ENCODE results near the gene MRPS25.

MRPS25 gene

DNA sequence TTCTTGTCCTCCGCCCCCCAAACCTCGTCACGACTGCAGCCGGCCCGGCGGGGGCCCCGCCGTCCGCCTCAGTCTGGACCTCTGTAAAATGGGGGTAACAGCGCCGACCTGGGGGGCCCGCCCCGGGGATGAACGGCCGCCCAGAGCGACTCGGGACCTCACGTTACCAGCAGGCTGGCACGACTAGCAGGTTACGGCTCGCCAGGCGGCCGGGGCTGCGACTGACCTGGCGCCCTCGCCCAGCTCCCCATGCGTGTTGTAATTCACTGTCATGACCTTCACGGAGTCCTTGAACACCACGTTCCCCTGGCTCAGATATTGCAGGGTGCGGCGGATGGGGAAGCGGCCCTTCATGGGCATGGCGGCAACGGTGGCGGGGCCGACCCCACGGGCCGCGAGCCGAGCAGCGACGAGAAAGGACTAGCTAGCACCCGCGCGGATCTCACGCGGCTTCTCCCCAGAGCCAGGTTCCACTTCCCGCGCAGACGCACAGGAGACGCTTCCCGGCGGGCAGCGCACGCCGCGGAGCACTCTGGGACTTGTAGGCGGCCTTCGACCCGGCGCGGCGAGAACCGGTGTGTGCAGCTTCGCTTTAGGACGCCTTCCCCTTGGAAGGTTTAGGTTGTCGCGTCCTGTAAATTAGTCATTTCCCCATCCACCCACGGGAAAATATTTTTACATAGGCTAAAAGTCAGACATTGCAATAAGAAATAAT, at the start of gene MRPS25:
MRPS25 (minus strand) TSS at position 481 of the 715 bp plus-strand sequence; CDS start at position 360, 121 bp downstream.
- peak; percentile 97 for DNase-seq

DNA sequence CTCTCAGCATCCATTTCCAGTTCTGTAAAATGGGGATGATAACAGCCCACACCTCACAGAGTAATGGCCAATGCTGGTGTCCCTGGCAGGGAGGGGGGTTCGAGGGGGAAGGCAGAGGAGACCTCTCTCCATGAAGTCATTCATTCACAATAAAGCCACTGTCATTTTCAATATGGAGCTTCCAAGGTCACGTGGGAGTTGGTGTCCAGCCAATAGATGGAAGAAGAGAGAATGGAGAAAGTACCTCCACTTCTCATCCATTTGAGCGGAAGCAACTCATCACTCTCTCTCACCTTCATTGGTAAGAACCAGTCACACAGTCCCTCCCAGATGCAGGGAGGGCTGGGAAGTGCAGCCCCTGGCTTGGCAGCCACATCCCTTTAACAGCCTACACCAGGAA, 48.8 kb upstream of the MRPS25 start:
- DNase-seq, result no peak

DNA sequence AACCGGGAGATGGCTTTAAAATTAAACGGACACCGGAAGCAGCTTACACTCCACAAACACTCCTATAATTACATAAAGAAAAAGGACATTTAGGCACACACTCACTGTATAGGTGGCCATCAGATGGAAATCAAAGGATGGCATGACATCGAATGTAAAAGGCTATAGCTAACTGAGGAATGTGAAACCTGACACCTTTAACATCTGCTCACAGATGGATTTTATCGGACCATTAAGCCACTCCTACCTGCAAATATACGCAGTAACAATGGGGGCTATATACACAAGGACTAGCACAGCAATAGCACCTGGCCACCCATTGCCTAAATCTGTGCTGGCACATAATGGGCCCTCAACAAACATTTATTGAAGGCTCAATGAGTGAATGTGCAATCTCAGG, 48.4 kb upstream of the MRPS25 start:
- no peak for DNase-seq

DNA sequence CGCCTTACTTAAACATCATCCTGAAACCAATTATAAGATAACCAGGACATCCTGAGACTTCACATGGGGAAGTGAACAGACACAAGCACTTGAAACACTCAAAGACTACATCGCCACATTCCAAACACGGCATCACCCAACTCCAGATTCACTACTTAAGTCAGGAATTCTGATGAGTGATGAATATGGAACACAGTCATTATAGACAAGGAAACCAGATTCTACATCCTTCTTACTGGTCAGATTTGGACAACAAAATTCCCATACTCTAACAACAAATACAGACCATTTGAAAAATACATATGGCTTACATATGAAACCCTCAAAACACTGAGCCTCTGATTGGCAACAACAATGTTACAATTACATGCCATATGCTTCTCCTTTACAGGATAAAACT, 46.9 kb upstream of the MRPS25 start:
- DNase-seq, result no peak

DNA sequence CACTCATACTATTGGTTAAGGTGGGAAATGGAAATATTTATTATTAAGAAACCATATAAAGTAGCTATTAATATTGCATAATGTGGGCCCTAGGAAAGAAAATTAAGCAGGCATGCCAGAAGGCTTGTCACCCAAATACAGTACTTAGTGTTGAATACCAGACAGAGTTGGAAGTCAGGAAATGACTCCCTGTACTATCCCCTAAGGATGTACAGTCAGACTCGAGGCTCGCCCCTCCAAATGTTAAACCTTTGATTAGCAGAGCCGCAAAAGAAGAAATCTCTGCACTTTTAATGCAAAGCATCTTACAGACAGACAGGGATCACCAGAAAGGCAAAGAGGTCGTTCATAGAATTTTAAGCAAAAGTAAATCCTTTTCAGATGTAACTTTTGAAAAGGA, 45.1 kb upstream of the MRPS25 start:
- DNase-seq, result no peak

DNA sequence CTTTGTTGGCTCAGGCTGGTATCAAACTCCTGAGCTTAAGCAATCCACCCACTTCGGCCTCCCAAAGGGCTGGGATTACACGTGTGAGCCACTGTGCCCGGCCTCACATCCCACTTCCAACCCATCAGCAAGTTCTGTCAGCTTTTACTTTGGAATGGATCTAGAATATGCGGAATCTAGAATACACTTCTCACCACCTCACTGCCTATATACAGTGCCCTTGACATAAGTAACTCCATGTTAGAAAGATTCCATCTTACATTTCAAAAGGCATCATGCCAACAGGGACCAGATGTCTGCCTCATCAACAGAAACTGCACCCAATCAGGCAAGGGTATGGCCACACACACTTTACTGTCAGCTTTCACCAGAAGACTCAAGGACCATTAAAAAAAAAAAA, 43.8 kb upstream of the MRPS25 start:
- DNase-seq, result no peak

DNA sequence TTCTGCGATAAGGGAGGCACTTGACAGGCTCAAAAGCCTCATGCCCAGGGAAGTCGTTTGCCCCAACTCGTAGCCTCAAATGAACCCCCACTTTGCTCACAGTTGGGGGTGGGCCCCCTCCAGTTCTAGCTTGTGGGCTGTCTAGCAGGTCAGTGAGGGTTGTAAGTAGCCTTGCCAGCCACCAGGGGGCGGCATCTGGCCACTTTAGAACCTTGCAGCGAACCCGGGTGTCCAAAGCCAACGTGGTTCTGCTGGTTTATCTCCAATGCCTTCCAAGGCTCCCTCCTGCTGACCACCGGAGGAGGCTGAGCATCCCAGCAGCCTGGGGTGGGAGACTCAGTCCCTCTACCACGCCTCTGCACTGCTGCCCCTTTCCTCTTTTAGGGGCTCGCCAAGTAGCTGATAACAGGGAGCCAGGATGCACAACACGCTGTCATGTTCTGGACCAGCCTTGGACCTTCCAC, 43.0 kb upstream of the MRPS25 start:
- peak; percentile 89 for DNase-seq

DNA sequence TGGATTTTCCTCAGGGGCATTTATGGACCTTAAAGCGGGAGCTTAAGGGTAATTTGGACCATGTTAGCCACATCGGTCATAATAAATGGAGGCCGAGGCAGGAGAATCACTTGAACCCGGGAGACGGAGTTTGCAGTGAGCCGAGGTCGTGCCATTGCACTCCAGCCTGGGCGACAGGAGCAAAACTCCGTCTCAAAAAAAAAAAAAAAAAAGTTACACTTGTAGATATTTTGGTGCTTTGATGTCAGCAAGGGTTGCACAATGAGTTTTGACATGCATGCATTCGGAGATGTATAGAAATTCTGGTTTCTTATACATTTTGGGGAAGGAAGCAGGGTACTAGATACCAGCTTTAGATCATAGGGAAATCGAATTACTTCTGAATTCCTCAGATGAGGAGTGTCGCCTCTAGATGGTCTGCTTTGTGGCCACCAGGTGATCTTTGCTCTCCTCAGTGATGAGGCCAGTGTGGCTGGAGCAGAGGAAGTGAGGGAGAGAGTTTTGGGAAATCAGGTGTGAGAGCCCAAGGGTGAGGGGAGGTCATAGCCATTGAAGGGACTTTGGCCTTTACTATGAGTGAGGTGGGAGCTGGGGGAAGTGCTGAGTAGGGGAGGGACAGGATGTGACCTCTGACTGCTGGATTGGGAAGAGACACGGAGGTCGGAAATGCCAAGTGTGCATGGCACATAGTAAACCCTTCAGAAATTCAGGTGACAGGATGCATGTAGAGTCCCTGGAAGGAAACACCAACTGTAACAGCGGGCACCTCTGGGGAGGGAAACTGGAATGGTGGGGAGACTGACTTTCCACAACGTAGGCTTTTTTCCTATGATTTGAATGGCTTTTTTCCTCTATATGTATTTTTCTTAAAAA, 42.2 kb upstream of the MRPS25 start:
- DNase-seq, result no peak

DNA sequence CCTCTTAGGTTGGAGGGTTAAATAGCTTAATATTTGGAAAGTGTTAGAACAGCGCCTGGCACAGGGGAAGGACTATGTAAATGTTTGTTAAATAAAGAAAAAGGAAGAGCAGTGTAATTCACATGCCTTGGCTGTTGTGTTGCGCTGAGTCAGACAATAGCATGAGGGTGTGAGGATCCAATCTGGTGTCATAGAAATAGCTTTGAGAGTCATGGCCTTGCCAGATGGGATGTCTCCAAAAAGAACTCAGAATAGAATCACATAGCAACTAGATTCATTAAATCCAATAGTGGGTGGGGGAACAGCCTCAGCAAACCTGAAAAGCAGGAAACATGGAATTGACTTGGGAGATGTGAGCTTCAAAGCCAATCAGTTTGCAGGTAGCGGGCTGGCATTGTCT, 37.7 kb upstream of the MRPS25 start:
- DNase-seq, result no peak

DNA sequence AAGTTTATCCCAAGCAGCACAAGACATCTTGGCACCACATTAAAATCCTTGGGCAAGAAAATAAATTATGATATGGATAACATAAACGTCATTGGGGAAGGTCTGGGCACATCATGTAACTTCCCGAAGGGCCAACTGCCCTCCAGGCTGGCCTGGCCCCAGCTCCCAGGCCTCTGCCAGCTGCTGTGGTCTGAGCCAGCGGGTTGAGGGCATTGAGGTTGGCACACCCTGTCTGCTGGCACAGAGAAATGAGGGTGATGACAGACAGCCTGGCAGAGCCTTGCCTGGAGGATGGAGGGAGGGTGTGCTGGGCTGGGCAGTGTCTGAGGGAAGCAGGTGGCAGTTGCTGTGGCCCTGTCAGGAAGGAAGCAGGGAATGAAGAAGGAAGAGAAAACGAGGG, 37.1 kb upstream of the MRPS25 start:
- peak; percentile 62 for DNase-seq

DNA sequence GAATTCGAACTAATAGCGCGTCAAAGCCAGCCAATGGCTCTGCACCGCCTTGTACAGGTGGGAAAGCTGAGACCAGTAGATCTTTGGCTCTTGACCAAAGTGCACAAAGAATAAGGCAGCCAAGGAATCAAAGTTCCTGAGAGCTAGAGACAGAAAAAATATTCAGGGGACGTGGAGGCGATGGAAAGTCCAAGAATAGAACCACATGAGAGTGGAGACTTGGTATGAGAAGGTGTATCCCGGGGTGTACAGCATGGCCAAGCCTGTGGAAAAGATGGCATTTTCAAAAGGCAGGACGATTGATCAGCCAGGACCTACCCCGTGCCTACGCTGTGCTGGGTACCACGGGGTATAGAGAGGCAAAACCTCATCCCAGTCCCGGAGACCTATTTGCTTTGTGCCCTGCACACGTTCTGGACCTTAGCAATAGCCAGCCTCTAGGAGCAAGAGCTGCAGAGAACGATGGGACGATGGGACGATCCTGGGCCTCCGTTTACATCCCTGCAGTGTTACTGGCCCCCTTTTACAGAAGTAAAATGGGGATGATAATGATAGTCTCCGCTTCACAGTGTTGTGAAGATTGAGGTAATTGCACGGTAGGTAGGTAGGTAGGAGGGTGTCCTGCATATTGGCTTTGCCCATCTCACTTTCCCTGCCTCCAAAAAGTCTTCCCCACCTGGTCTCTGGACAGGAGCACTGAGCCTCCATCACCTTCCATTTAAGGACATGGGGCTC, 34.4 kb upstream of the MRPS25 start:
- DNase-seq, result no peak

DNA sequence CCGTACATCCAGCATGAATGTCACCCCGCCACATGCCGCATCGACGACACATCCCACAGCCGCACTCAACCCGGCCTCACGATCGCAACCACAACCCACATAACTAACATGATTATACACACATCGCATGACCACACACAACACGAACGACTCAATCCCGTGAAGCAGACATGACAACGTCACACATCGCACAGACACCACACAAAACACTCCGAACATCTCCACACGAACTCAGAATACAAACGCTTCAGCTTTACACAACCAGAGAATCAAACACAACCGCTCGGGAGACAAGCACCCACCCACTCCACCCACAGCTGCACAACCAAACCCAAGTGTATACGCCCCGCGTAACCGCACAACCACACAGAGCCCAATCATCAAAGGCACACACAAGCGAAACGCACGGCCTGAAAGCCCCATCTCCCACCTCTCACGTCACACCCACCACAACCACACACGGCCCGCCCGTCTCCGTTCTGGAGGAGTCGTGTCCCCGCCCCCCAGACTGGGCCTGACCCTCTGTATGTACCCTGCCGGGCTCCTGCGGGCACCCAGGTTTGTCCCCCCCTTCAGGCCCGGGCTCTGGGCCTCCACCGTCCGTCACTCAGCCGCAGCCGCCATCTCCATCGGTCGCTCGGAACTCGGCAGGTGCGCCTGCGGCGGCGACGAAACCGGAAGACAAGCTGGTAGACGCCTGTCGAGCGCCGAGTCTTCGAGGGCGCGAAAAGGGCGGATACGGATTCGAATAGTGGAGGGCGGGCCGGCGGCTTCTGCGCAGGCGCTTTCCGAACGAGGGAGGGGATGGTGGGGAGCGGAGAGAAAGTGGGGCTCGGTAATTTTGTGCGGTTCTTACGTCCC, 33.6 kb upstream of the MRPS25 start, which contains the start of gene RBSN:
RBSN (minus strand) TSS at position 646 of the 861 bp plus-strand sequence. CDS start 3,028 bp downstream, outside the sequence.
- peak; percentile 98 for DNase-seq

DNA sequence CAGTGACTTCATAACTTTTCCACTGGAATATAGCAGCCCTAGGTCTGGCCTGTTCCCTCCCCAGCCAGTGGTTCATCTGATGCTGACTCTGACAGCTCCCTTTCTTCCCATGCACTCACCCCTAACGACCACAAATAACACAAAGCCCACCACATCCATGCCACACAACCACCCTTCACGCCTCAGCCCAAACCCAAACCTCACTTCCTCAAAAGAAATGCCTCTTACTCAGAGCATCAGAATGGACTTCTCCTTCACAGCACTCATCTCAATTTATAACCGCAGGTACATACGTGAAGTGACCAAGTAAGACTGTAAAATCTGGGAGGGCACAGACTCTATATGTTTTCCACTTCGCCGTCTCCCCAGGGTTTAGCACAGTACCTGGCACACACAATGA, 32.8 kb upstream of the MRPS25 start:
- peak; percentile 70 for DNase-seq

DNA sequence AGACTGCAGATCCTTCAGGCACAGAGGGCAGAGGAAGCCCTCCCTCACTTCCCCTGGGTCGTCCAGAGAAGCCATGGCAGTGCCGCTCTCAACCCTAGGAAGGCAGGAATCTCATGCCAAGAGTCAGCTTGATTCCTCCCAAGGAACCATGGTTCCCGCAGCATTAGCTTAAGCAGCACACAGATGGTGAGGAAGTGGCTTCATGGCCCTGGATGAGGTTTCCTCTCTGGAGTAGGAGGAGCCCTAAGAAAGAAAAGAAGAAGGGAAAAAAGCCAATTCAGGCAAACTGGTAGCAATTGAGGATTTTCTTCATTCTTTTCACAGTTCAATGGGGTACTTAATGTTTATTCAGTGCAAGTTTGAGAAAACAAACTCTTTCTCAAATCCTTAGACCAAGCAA, 30.9 kb upstream of the MRPS25 start:
- no peak for DNase-seq

DNA sequence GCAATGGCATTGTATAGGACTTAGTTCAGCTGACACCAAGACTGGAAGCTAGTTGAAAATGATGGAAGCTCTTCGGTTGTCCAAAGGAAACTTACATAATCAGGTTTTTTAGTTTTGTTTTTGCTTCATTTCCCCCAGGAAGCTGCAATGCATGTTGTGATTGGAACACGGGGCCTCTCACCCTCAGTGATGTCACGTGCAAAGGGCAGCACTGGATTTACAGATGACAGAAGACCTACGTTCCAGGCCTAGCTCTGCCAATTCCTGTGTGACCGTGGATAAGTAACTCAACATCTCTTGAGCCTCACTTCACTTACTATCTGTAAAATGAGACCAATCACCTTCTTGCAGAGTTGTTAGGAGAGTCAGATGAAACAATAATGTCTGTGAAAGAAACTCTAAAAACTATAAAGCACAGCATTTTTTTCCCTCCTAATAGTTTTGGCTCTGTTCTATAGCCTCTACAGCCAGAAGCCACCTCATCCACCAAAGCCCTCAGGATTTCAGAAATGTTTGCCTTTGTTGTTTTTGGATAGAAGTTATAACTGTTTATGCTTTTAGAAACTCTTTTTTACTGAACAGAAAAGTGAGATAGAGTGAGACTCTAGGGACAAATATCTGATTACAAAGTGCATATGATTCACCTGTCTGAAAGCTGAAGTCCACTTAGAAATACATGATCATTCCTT, 29.2 kb upstream of the MRPS25 start:
- no peak for DNase-seq

DNA sequence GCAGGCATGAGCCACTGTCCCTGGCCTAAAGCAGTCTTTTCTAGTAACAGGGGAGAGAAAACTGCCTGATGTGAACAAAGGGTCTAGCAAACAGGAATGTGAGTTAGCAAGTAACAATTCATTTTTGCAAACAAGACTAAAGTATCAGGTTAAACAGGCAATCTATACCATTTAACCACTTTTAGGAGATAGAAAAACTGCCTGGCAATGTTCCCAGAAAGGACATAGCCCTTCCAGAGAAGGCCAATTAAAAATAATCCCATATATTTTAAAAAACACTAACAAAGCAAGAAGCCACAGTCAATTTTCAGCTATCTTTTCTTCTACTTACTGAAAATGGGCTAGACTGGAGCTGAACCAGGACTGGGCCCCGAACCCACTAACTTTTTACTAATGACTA, 27.6 kb upstream of the MRPS25 start:
- peak; percentile 60 for DNase-seq

DNA sequence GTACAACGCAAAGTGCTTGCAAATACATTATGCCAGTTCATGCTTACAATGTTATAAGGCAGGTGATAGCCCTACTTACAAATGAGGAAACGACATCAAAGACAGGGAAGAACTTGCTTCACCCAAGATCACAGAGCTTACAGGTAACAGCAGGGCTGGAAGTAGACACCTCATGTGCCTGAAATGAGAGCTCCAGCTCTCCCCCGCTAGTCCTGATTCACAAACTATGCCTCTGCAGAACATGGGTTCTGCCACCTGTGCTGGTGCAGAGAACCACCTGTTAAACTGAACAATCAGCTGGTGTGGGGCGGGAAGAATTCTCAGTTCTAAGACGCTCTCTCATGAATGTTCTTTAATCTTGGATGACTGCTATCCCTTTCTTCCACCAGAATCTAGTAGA, 26.5 kb upstream of the MRPS25 start:
- DNase-seq, result no peak

DNA sequence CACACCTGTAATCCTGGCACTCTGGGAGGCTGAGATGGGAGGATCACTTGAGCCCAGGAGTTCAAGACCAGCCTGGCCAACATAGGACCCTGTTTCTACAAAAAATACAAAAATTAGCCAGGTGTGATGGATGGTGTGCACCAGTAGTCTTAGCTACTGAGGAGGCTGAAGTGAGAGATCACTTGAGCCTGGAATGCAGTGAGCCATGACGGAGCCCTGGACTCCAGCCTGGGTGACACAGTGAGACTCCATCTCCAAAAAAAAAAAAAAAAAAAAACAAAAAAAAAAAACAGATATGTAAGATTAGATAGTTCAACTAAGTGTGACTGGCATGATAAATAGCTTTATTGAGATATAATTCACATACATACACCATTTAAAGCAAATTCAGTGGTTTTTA, 24.1 kb upstream of the MRPS25 start:
- no peak for DNase-seq

DNA sequence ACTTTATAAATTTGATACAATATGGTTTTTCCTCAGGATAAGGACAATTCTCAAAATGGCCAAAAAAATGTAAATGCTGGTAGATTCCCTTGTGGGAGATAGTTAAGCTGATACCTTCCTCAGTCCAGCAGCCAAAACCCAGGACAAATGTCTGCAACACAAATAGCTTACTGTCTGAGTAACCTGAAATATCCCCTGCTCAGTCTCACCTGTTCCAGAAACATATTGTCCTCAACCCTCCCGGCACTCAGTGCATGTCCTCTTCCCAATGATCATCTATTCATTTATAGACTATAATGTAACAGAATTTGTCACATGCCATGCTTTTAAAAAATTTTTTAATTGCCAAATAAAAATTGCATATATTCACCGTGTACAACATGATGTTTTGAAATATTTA, 21.6 kb upstream of the MRPS25 start:
- DNase-seq, result no peak

DNA sequence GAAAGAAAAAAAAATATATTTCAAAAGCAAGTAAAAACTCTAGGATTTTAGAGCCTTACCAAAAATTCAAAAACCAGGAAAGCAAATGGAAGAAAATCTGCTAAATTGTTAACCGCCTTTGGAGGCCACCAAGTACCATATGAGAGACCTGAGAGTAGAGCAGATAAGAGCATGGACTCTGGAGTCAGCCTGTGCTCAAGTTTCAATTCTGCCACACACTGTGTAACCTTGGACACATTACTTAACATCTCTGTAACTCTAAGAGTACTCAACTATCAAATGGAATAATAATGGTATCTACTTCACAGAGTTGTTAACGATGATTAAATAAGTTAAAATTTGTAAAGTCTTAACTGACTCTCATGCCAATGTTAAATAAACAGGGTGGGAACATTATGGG, 21.1 kb upstream of the MRPS25 start:
- no peak for DNase-seq

DNA sequence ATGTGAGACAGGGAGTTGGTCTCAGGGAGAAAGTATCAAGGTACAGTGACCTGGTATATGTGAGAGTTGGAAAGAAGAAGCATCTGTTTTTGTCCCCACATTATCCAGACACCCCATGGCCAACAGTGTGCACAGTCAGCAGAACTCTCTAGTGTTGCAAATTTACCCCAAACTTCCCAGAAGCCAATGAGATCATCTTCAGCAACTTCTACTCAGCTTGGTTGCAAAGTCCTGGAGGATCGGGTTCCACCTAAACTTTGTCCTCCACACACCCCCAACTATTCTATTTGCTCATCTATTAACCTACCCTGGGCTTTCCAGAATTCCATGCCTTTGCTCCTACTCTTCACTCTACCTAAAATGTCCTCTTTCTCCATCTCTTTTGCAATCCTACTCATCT, 18.1 kb upstream of the MRPS25 start:
- DNase-seq, result no peak

Measured in hematopoietic multipotent progenitor cell treated with erythropoietin and hydrocortisone succinate and interleukin-3 and kit ligand, for 4 days (in vitro differentiated cells).